ENCODE data around the gene CIITA. TPM values are rescaled to one million over a fixed set of nuclear protein-coding genes. Genes with fewer than 3 reads are reported as not detected.
A peak's percentile ranks its signal among the peaks of the same experiment; 100 is the strongest.

The CIITA gene
- total and polyA plus RNA-seq, 8 donors, result under 0.01 to 67.1 (median 12.8) TPM

DNA sequence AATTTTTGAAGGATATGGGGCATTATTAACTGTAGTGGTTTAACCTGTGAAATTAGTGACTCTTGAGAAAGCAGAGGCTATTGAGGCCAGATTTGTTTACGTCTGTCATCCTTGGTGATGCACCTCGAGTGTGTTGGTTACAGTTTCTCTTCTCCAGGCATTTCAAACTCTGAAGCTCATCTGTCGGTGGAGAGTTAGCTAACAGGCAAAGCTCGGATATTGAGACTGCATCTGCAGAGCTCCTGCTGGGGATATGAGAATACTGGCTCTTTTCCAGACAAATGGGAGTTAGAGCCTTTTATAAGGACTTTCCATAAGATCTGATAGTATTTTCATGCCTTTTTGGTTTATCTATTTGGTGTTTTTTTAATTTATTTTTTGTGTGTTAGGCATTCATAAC is 74.0 kb downstream of the CIITA start:
- intact Hi-C loops (cut with DNase I; ENCODE audit: low total_unique reads), result no loop called here
- no peak for DNase-seq
- TF ChIP-seq POLR2AphosphoS5 (IDR thresholded peaks at IDR 0.05) (no peak), POLR2A (IDR thresholded peaks at IDR 0.05) (no peak), EP300 (IDR thresholded peaks at IDR 0.05) (no peak)
- TF ChIP-seq, protein P1, sequence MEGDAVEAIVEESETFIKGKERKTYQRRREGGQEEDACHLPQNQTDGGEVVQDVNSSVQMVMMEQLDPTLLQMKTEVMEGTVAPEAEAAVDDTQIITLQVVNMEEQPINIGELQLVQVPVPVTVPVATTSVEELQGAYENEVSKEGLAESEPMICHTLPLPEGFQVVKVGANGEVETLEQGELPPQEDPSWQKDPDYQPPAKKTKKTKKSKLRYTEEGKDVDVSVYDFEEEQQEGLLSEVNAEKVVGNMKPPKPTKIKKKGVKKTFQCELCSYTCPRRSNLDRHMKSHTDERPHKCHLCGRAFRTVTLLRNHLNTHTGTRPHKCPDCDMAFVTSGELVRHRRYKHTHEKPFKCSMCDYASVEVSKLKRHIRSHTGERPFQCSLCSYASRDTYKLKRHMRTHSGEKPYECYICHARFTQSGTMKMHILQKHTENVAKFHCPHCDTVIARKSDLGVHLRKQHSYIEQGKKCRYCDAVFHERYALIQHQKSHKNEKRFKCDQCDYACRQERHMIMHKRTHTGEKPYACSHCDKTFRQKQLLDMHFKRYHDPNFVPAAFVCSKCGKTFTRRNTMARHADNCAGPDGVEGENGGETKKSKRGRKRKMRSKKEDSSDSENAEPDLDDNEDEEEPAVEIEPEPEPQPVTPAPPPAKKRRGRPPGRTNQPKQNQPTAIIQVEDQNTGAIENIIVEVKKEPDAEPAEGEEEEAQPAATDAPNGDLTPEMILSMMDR (IDR thresholded peaks at IDR 0.05), result no peak
- Histone ChIP-seq H3K4me1 (peaks cover 11 to 64% (median 37%) of the 10 kb centered on the region in 4 donors), H3K4me3 (no peak overlapping the region), H3K9me3 (no peaks in the 10 kb centered on the region), H3K27ac (no peak overlapping the region), H3K36me3 (no peaks in the 10 kb centered on the region), H3K27me3 (no peaks in the 10 kb centered on the region)
- WGBS, 5 donors, result 40 to 65% (median 58%) methylated on average over 4 of the region's 4 CpGs

DNA sequence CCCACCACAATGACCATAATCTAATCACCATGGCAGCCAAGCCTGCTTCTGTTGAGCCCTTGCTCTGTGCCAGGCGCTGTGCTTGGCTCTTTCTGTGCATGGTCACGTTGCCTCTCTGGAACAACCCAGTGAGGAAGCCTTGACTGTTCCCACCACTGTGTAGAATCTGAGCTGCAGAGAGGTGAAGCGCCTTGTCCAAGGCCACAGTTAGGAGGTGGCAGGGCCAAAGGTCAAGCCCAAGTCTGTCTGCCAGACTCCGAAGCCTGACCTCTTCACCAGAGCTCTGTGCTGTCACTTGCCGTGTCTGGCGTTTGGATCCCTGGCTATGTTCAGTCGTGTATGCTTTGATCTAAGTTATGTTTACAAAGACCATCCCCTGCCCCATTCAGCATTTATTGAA is 77.9 kb downstream of the CIITA start:
- no peak overlapping the region for H3K27ac ChIP-seq
- no peaks in the 10 kb centered on the region for H3K27me3 ChIP-seq
- TF ChIP-seq EP300 (IDR thresholded peaks at IDR 0.05) (no peak), POLR2A (IDR thresholded peaks at IDR 0.05) (no peak), POLR2AphosphoS5 (IDR thresholded peaks at IDR 0.05) (no peak)
- TF ChIP-seq, protein P1 (IDR thresholded peaks at IDR 0.05), result no peak
- DNase-seq, result no peak
- H3K36me3 ChIP-seq, result peaks cover 6 to 17% (median 15%) of the 10 kb centered on the region in 4 donors
- no peaks in the 10 kb centered on the region for H3K9me3 ChIP-seq
- peaks cover 0 to 47% (median 22%) of the 10 kb centered on the region in 4 donors for H3K4me1 ChIP-seq
- intact Hi-C loops (cut with DNase I; ENCODE audit: low total_unique reads), result no loop called here
- 75 to 90% (median 87%) methylated on average over 7 of the region's 7 CpGs for WGBS, 5 donors
- no peak overlapping the region for H3K4me3 ChIP-seq

DNA sequence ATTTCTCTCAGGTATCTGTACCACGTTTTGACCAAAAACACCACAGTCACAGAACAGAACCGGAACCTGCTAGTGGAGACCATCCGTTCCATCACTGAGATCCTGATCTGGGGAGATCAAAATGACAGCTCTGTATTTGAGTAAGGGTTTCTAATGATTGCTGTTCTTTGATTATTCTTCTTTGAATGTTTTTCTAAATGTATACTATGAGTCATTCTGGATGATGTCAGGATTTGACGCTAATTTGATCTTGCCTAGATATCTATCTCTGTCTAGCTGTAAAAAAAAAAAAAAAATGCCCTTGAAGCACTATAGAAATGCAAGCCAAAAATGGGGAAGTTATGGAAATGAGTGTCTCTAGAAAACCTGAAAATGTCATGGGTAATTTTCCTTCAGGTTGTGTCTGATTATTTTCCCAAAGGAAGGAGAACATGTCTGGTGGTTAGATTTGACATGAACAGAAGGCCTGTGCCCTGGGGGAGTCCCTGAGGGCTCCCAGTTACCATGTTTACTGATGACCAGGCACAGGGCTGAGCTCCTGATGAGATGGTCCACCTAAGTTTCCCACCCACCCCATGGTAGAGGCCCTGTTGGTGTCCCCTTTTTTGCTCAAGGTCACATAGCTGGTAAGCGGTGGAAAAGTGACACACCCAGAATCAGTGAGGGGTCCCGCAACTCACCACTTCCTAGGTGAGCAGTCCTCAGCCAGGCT is 80.9 kb downstream of the CIITA start:
- H3K4me3 ChIP-seq, result no peak overlapping the region
- WGBS, 5 donors, result 72 to 81% (median 79%) methylated on average over 6 of the region's 6 CpGs
- no peaks in the 10 kb centered on the region for H3K9me3 ChIP-seq
- peak overlapping the region in 1 of 5 donors; percentile 0 for H3K27ac ChIP-seq
- intact Hi-C loops (cut with DNase I; ENCODE audit: low total_unique reads), result no loop called here
- H3K36me3 ChIP-seq, result peaks cover 10 to 37% (median 28%) of the 10 kb centered on the region in 4 donors
- TF ChIP-seq EP300 (IDR thresholded peaks at IDR 0.05), result no peak
- no peak for TF ChIP-seq POLR2A (IDR thresholded peaks at IDR 0.05)
- TF ChIP-seq POLR2AphosphoS5 (IDR thresholded peaks at IDR 0.05), result no peak
- TF ChIP-seq, protein P1 (IDR thresholded peaks at IDR 0.05), result no peak
- DNase-seq, result no peak
- no peaks in the 10 kb centered on the region for H3K27me3 ChIP-seq
- H3K4me1 ChIP-seq, result peaks cover 0 to 31% (median 13%) of the 10 kb centered on the region in 4 donors

DNA sequence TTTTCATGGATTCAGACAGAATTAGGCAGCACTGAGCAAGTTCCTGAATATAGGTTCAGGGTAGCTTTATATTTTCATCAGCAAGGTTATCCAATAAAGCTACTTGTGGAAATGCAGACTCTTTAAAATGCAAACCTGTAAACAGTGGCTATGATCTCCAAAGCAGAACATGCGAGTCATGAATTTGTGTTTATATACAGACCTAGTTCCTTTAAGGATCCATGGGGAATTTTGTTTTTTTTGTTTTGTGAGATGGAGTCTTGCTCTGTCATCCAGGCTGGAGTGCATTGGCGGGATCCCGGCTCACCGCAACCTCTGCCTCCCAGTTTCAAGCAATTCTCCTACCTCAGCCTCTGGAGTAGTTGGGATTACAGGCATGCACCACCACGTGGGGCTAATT is 82.2 kb downstream of the CIITA start:
- TF ChIP-seq, protein P1 (IDR thresholded peaks at IDR 0.05), result no peak
- TF ChIP-seq POLR2A (IDR thresholded peaks at IDR 0.05) (no peak), POLR2AphosphoS5 (IDR thresholded peaks at IDR 0.05) (no peak), EP300 (IDR thresholded peaks at IDR 0.05) (no peak)
- intact Hi-C loops (cut with DNase I; ENCODE audit: low total_unique reads), result no loop called here
- H3K9me3 ChIP-seq, result no peaks in the 10 kb centered on the region
- 84 to 93% (median 90%) methylated on average over 5 of the region's 5 CpGs for WGBS, 5 donors
- H3K27me3 ChIP-seq, result no peaks in the 10 kb centered on the region
- no peak overlapping the region for H3K27ac ChIP-seq
- DNase-seq, result no peak
- H3K4me1 ChIP-seq, result peaks cover 2 to 27% (median 12%) of the 10 kb centered on the region in 4 donors
- peaks cover 15 to 49% (median 38%) of the 10 kb centered on the region in 4 donors for H3K36me3 ChIP-seq
- H3K4me3 ChIP-seq, result no peak overlapping the region

Measured in stomach (tissue), 9 donors.